Posterior cingulate gyrus (tissue), 11 donors: ENCODE results near the gene GFI1.

ENCODE experiments used
- DNase-seq, 10 donors: peaks; one replicate each; pipeline versions ENCODE4 v3.0.0 to v3.0.0-alpha.2; 2020 to 2021; ENCODE audit warnings: mixed read lengths in 3 of 10
- intact Hi-C: fragments of 100-400 bp; cut with DNase I; formaldehyde crosslinking; loops from one replicate; pipeline ENCODE4 v1.15.1; 2023

Gene GFI1

DNA sequence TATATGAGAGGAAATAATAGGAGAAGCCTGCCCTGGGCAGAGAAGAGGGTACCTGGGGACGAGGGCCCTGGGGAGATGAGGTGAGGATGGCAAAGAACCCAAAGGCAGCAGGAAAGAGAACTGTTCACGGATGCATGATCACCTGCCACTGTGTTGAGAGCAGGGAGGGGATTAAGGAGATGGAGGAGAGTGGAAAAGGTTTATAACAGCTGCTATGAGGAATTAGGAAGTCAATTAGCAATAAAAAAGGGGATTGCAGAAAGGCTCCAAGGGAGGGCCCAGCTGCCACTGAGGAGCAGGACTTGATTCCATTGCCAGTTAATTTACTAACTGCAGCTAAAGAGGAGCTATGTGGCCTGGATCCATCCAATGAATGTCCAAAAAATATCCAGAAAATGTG, 61.1 kb downstream of the GFI1 start:
- no peak for DNase-seq
- intact Hi-C loops: no loop called here
